MM.1S (cell line): ENCODE measurements around the gene EVA1B.

Source experiments
- DNase-seq: peaks from one replicate; pipeline ENCODE4 v3.0.0-alpha.2; 2015
- H2AFZ ChIP-seq: fragments of 300-600 bp; sonication (generic); 2 replicates; pipeline ENCODE4 v1.6.0; 2016; ENCODE audit warnings: antibody characterized with exemption, low read length
- H3F3A ChIP-seq: fragments of 300-600 bp; sonication (generic); 2 replicates; pipeline ENCODE4 v1.6.1; 2016; ENCODE audit warnings: mild to moderate bottlenecking, antibody characterized with exemption, low read length, moderate library complexity, mixed read lengths; ENCODE audit not compliant: insufficient read depth
- H3K27ac ChIP-seq: fragments of 300-600 bp; sonication (generic); 2 replicates; pipeline ENCODE4 v1.5.1; 2016; ENCODE audit warnings: mild to moderate bottlenecking, low read length
- H3K27me3 ChIP-seq: fragments of 300-600 bp; sonication (generic); replicated peaks from 2 replicates; pipeline ENCODE4 v1.6.0; 2016; ENCODE audit warnings: low read length; ENCODE audit not compliant: insufficient read depth
- H3K36me3 ChIP-seq: fragments of 300-600 bp; sonication (generic); replicated peaks from 2 replicates; pipeline ENCODE4 v1.6.1; 2016; ENCODE audit warnings: mild to moderate bottlenecking, low read length, mixed read lengths; ENCODE audit not compliant: insufficient read depth
- H3K4me1 ChIP-seq: fragments of 300-600 bp; sonication (generic); 2 replicates; pipeline ENCODE4 v1.6.1; 2016; ENCODE audit warnings: low read length, mixed read lengths
- H3K4me2 ChIP-seq: fragments of 300-600 bp; sonication (generic); 2 replicates; pipeline ENCODE4 v1.6.0; 2016; ENCODE audit warnings: low read depth, low read length
- H3K4me3 ChIP-seq: fragments of 300-600 bp; sonication (generic); 2 replicates; pipeline ENCODE4 v1.5.1; 2016; ENCODE audit warnings: low read length, mixed read lengths
- H3K79me2 ChIP-seq: fragments of 300-600 bp; sonication (generic); 2 replicates; pipeline ENCODE4 v1.6.1; 2016; ENCODE audit warnings: mixed run types, low read length, mixed read lengths
- H3K9ac ChIP-seq: fragments of 300-600 bp; sonication (generic); 2 replicates; pipeline ENCODE4 v1.6.1; 2016; ENCODE audit warnings: low read length, mixed read lengths
- H3K9me2 ChIP-seq: fragments of 300-600 bp; sonication (generic); replicated peaks from 2 replicates; pipeline ENCODE4 v1.6.1; 2016; ENCODE audit warnings: mild to moderate bottlenecking, low read length, mixed read lengths; ENCODE audit not compliant: insufficient read depth
- H3K9me3 ChIP-seq: fragments of 300-600 bp; sonication (generic); replicated peaks from 2 replicates; pipeline ENCODE4 v1.6.1; 2016; ENCODE audit warnings: mild to moderate bottlenecking, low read length, mixed read lengths; ENCODE audit not compliant: insufficient read depth
- H4K20me1 ChIP-seq: fragments of 300-600 bp; sonication (generic); 2 replicates; pipeline ENCODE4 v1.6.1; 2016; ENCODE audit warnings: mild to moderate bottlenecking, low read length, moderate library complexity, mixed read lengths; ENCODE audit not compliant: insufficient read depth
- CTCF ChIP-seq: fragments of 300-600 bp; sonication (generic); IDR thresholded peaks from 2 replicates; pipeline ENCODE4 v1.5.1; 2016; ENCODE audit warnings: antibody characterized with exemption, low read length, mixed read lengths
- EZH2 ChIP-seq: fragments of 300-600 bp; sonication (generic); optimal IDR thresholded peaks from 2 replicates; pipeline ENCODE3; 2017; ENCODE audit warnings: low read depth, mild to moderate bottlenecking, antibody characterized with exemption, low read length, mixed read lengths
- EZH2phosphoT487 ChIP-seq: fragments of 300-600 bp; sonication (generic); IDR thresholded peaks from 2 replicates; pipeline ENCODE4 v1.6.1; 2018; ENCODE audit warnings: antibody characterized with exemption, low read length

EVA1B gene

GRCh38 chr1:36326499-36326898 lies 3.1 kb upstream of the EVA1B start:
- no peaks in the 10 kb centered on the region for H3K36me3 ChIP-seq
- H3K79me2 ChIP-seq = no peaks in the 10 kb centered on the region
- no peaks in the 10 kb centered on the region for H4K20me1 ChIP-seq
- no peaks in the 10 kb centered on the region for H3K4me1 ChIP-seq
- no peak for DNase-seq
- no peaks in the 10 kb centered on the region for H3K9me3 ChIP-seq
- H3K4me3 ChIP-seq = no peak overlapping the region
- no peaks in the 10 kb centered on the region for H3K9me2 ChIP-seq
- H3K9ac ChIP-seq = no peak overlapping the region
- no peaks in the 10 kb centered on the region for H3F3A ChIP-seq
- no peak overlapping the region for H3K4me2 ChIP-seq
- 0 out of 2 replicates have a peak, but pooled peaks cover 4% of the 10 kb centered on the region for H3K27me3 ChIP-seq
- H3K27ac ChIP-seq = no peak overlapping the region
- no peak overlapping the region for H2AFZ ChIP-seq
- TF ChIP-seq EZH2 (no peak), EZH2phosphoT487 (no peak), CTCF (no peak)

- Histone ChIP-seq H3K4me3 (peak overlapping the region; percentile 76; the same call in 1 of the 2 replicates), H3K27ac (no peak overlapping the region), H3F3A (no peaks in the 10 kb centered on the region), H3K36me3 (no peaks in the 10 kb centered on the region), H3K79me2 (no peaks in the 10 kb centered on the region), H3K4me1 (no peaks in the 10 kb centered on the region), H3K4me2 (peak overlapping the region; percentile 99), H4K20me1 (no peaks in the 10 kb centered on the region), H3K27me3 (no peaks in the 10 kb centered on the region), H3K9me2 (no peaks in the 10 kb centered on the region), H3K9ac (peak overlapping the region; percentile 52; the same call in 1 of the 2 replicates), H2AFZ (peak overlapping the region; percentile 92), H3K9me3 (no peaks in the 10 kb centered on the region)
- DNase-seq = no peak
- TF ChIP-seq EZH2 (no peak), CTCF (no peak), EZH2phosphoT487 (no peak)
These were observed 883 bp upstream of the EVA1B start for GRCh38 chr1:36324353-36324703.

- Histone ChIP-seq H3F3A (no peaks in the 10 kb centered on the region), H4K20me1 (no peaks in the 10 kb centered on the region), H3K9me2 (no peaks in the 10 kb centered on the region), H3K36me3 (no peaks in the 10 kb centered on the region), H3K9ac (no peak overlapping the region), H3K27me3 (no peaks in the 10 kb centered on the region), H3K4me1 (no peaks in the 10 kb centered on the region), H2AFZ (peak overlapping the region; percentile 45; the same call in 1 of the 2 replicates), H3K9me3 (no peaks in the 10 kb centered on the region), H3K27ac (no peak overlapping the region), H3K4me2 (peak overlapping the region; percentile 84), H3K4me3 (peak overlapping the region; percentile 53), H3K79me2 (no peaks in the 10 kb centered on the region)
- no peak for TF ChIP-seq CTCF
- DNase-seq = no peak
These were observed 434 bp downstream of the EVA1B start for GRCh38 chr1:36322786-36323635.
